Right cardiac atrium (tissue), 5 donors: ENCODE data around the gene TBL1X. TPM values are rescaled to one million over a fixed set of nuclear protein-coding genes. Genes with fewer than 3 reads are reported as not detected.
"Not testable (repeated sequence)": the region's sequence is repeated elsewhere in the genome, so short reads cannot be mapped to it uniquely, and the experiment has no call there.

Source experiments
- ATAC-seq, 2 donors: fragments of 200-7000 bp; cut with Tn5 transposase; one replicate each; pipeline versions ENCODE4 v1.8.0 to v1.9.1; 2020; ENCODE audit warnings: moderate library complexity in 2 of 2, mild to moderate bottlenecking in 1 of 2
- DNase-seq, 3 donors: peaks; one replicate each; pipeline ENCODE4 v3.0.0-alpha.2; 2020
- H3K27ac ChIP-seq: one replicate; pipeline ENCODE4 v1.5.1; 2013; ENCODE audit warnings: mild to moderate bottlenecking, low read length, control low read depth, moderate library complexity
- H3K27me3 ChIP-seq: one replicate; pipeline ENCODE4 v1.6.1; 2013; ENCODE audit not compliant: control insufficient read depth, insufficient read depth
- H3K4me1 ChIP-seq: one replicate; pipeline ENCODE4 v1.6.1; 2013; ENCODE audit warnings: low read length; ENCODE audit not compliant: control insufficient read depth, insufficient read depth
- H3K4me3 ChIP-seq: one replicate; pipeline ENCODE4 v1.5.1; 2013; ENCODE audit warnings: low read length, control low read depth
- H3K9me3 ChIP-seq: one replicate; pipeline ENCODE4 v1.6.1; 2013; ENCODE audit warnings: low read length; ENCODE audit not compliant: control insufficient read depth
- WGBS: extraction: QIAGEN DNeasy Blood & Tissue Kit; methylation state at CpG from one replicate; pipeline ENCODE4 v1.1.7; 2013; 5-methylcytosine and 5-hydroxymethylcytosine counted together
- intact Hi-C, 4 donors: fragments of 100-400 bp; cut with DNase I; formaldehyde crosslinking; loops; one replicate each; pipeline versions ENCODE4 v1.11.0 to v1.14.0; 2022 to 2023
- polyA plus RNA-seq: library from polyadenylated mRNA; stranded (reverse); fragments of 200-250 nt; gene quantifications from one replicate; pipeline ENCODE4 v1.2.3, GENCODE V29; 2013
- total RNA-seq, 4 donors: library from RNA; stranded (reverse); fragmentation: NEBNext Ultra II Directional; extraction: Animal tissue kit (Norgen Biotek cat#: 25700); gene quantifications; one replicate each; pipeline ENCODE4 v1.2.1, GENCODE V29; 2021
- donor health status: healthy with polysubstance abuse.
- donor health status: DM: no; HTN: yes; CAD: no.
- donor health status: DM: no; HTN: no; CAD: no.
- donor health status: DM: no; HTN: yes; CAD: no; lungs with severe emphysema.
- donor health status: DM: yes; HTN: yes; CAD: no.

The TBL1X gene
- total and polyA plus RNA-seq, 5 donors, result 5.1 to 16.3 (median 13.4) TPM

DNA sequence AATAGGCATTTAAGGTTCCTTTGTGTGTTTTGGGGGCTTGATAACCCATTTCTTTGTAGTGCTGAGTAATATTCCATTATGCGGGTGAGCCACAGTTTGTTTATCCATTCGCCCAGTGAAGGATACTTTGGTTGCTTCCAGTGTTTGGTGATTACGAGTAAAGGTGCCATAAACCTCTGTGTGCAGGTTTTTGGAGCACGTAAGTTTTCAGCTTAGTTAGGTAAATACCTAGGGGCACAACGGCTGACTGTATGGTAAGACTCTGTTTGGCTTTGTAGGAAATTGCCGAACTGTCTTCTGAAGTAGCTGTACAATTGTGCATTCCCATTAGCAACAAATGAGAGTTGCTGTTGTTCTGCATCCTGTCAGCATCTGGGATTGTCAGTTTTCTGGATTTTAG is 3.8 kb upstream of the TBL1X start:
- Histone ChIP-seq H3K4me1 (peaks cover 3% of the 10 kb centered on the region), H3K4me3 (no peak overlapping the region), H3K27me3 (no peaks in the 10 kb centered on the region), H3K9me3 (no peaks in the 10 kb centered on the region), H3K27ac (no peak overlapping the region)
- intact Hi-C loops, result loop anchor here (5.0 to 10.0 kb wide), 3 partner anchors 116 to 234 kb away; no protein-coding TSS in a partner anchor
- WGBS, result 82% methylated on average over 6 of the region's 6 CpGs
- ATAC-seq, result no peak
- DNase-seq, result no peak

DNA sequence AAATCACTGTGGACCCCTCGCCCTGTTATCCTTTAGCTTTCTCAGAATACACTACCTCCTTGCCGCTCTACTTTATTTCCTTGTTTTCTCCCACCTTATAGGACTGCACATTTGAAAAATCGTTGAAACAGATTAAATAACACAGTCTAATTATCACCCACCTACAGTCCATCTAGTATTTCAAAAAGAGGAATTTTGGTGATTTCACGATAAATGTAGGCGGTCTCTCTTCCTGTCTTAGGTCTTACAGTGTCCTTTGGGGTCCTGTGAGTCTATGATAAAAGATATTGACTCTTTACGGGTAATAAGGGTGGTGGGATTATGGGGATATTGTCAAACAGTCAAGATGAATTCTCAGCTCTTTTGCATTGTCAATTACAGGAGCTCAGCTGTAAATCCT is 2.4 kb upstream of the TBL1X start:
- Histone ChIP-seq H3K4me3 (no peak overlapping the region), H3K27me3 (no peaks in the 10 kb centered on the region), H3K27ac (no peak overlapping the region), H3K9me3 (no peaks in the 10 kb centered on the region), H3K4me1 (peaks cover 5% of the 10 kb centered on the region)
- DNase-seq (no peak), ATAC-seq (no peak)
- 43% methylated on average over 6 of the region's 6 CpGs for WGBS
- intact Hi-C loops, result loop anchor here (2.0 to 10.0 kb wide), 4 partner anchors 118 to 232 kb away; no protein-coding TSS in a partner anchor

DNA sequence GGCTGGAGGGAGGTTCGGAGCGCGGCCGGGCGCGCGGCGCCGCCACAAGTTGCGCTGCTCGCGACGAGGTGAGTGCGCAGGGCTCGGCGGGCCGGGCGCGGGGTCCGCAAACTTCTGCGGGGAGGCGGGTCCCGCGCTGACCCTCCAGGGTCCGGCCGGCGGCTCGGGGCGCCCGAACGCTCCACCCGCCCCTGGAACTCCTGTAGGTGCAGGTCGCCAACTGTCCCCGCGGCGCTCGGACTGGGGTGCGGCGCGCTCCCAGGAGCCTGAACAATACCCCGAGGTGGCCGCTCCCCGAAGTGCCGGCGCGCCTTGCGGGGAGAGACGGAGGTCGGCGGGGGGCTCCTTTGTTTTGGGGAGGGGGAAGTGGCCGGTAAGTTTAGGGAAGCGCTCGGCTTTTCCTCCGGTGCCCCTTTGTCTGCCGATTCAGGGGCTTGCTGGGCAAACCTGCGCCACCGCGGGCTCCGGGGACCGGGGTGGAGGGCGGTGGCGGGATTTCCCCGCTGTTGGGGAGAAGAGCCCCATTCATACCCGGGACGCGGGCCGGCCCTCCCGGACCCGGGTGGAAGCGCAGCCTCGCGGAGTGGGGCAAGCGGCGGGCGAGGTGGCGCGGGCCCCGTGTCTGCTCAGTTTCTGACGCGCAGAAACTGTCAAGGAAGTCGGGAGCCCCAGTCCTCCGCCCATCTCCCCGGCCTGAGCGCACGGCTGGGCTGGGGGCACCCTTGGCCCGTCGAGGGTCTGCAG is 694 bp downstream of the TBL1X start:
- under 1% methylated on average over 73 of the region's 87 CpGs for WGBS
- ATAC-seq (peak; percentile 3 to 5), DNase-seq (peak; percentile 28 to 63 (median 58))
- H3K27ac ChIP-seq, result peak overlapping the region; percentile 87
- no peaks in the 10 kb centered on the region for H3K9me3 ChIP-seq
- H3K27me3 ChIP-seq, result no peaks in the 10 kb centered on the region
- intact Hi-C loops, result loop anchor here in 3 of 4 donors (10.0 kb wide), 2 partner anchors 121 to 229 kb away; no protein-coding TSS in a partner anchor
- H3K4me1 ChIP-seq, result peaks cover 5% of the 10 kb centered on the region
- H3K4me3 ChIP-seq, result peak overlapping the region; percentile 98

DNA sequence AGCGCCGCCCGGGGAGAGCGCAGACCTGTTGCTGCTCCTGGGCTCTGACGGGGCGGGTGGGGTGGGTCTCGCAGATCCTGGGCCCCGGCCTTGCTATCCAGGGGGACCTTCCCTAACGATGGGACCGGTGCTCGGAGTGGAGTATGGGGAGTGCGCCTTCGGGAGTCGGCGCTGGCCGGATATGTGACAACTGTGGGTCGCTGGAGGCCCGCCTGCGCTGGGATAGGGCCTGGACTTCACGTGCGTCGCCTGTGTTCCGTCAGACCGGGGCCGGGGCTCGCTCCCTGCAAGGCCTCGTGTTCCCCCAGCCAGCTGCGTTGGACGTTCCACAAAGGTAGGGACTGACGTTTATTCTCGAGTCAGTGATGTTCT is 1.3 kb downstream of the TBL1X start:
- Histone ChIP-seq H3K4me1 (peaks cover 5% of the 10 kb centered on the region), H3K27ac (no peak overlapping the region), H3K27me3 (no peaks in the 10 kb centered on the region), H3K4me3 (peak overlapping the region; percentile 98), H3K9me3 (no peaks in the 10 kb centered on the region)
- intact Hi-C loops, result loop anchor here in 3 of 4 donors (10.0 kb wide), 2 partner anchors 121 to 229 kb away; no protein-coding TSS in a partner anchor
- DNase-seq, result peak; percentile 44 to 78 (median 76)
- ATAC-seq, result peak; percentile 50 to 58
- under 1% methylated on average over 31 of the region's 31 CpGs for WGBS

DNA sequence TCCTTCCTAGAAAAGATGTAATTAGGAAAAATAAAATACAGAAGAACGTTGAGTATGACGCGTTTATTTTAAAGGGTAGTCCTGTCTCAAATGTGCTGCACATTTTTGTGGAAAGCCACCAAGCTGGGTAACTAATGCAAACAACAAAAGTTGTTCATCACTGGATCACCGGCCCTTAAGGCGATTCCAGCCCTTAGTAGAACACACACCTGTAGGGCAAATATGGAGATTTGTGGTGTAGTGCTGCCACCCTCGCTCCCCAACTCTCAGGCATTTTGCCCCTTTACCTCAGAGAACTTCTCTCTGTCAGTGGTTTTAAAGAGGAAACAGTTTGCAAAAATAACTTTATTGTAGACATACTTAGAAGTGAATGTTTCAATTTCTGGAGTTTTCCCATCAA is 1.9 kb downstream of the TBL1X start:
- peaks cover 5% of the 10 kb centered on the region for H3K4me1 ChIP-seq

DNA sequence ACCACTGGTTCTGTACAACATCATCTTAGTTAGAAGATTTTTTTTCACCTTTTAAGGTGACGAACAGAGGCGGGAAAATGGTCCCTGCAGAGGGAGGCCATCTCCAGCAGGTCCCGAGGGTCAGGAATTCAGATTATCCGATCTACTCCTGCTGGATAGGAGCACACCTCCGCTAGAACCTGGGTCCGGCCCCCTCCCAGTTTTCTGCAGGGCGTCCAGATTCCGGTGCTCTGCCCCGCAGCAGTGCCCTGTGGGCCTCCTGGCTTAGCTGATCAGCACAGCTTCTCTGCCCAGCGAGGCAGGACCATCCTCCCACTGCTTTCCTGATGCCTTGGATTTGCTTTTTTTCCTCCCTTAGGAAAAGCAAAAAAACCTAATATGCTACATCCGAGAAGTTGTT is 2.3 kb downstream of the TBL1X start:
- intact Hi-C loops, result loop anchor here in 3 of 4 donors (10.0 kb wide), 2 partner anchors 122 to 228 kb away; no protein-coding TSS in a partner anchor
- 88% methylated on average over 11 of the region's 11 CpGs for WGBS
- Histone ChIP-seq H3K27me3 (no peaks in the 10 kb centered on the region), H3K4me1 (peaks cover 5% of the 10 kb centered on the region), H3K4me3 (no peak overlapping the region), H3K9me3 (no peaks in the 10 kb centered on the region), H3K27ac (no peak overlapping the region)
- ATAC-seq (no peak), DNase-seq (no peak)

More for the DNA sequence above, 1.9 kb downstream of the TBL1X start:
- no peaks in the 10 kb centered on the region for H3K27me3 ChIP-seq
- intact Hi-C loops, result loop anchor here in 3 of 4 donors (10.0 kb wide), 2 partner anchors 122 to 228 kb away; no protein-coding TSS in a partner anchor
- no peaks in the 10 kb centered on the region for H3K9me3 ChIP-seq
- H3K27ac ChIP-seq, result no peak overlapping the region
- H3K4me3 ChIP-seq, result peak overlapping the region; percentile 98
- no peak for ATAC-seq
- no peak for DNase-seq
- WGBS, result 69% methylated on average over 6 of the region's 6 CpGs

DNA sequence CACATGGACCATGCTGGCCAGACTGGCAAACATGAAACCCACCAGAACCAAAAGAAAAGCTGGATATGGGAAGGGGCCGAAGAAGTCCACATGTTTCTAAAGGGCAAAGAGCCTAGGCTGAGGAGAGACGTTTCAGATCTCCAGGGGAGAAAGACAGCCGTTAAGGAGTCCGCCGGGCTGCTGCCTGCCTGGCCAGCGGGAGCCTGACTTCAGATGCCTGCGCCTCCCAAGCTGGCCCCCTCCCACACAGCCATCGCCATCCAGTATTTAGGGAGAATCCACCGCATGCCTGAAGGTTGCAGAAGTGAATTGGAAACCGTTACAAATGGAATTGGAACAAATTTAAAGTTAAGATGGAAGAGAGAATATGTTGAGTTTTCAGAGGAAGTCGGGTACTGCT is 2.9 kb downstream of the TBL1X start:
- ATAC-seq (no peak), DNase-seq (no peak)
- Histone ChIP-seq H3K27me3 (no peaks in the 10 kb centered on the region), H3K27ac (no peak overlapping the region), H3K4me3 (no peak overlapping the region), H3K4me1 (peaks cover 3% of the 10 kb centered on the region), H3K9me3 (no peaks in the 10 kb centered on the region)
- intact Hi-C loops, result loop anchor here in 3 of 4 donors (10.0 kb wide), 2 partner anchors 123 to 227 kb away; no protein-coding TSS in a partner anchor
- WGBS, result 68% methylated on average over 11 of the region's 11 CpGs

DNA sequence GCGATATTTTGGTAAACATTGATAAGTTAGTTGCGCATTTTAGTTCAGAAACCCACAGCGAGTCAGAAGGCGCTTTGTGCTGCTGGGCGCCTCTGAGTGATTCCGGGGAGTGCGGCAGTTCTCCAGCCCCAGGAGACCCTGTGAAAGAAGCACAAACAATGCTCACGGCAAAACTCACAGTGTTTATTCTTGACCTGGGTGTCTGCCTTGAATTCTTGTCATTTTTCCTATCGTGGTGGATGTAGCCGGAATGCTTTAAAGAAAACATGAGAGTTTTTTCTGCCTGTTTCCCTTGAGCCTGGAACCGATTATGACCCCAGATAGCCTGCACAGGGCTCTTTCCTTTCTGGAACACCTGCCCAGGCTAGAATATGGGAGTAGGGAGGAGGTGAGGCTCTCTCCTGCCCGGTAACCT is 6.7 kb downstream of the TBL1X start:
- H3K27ac ChIP-seq, result no peak overlapping the region
- no peaks in the 10 kb centered on the region for H3K9me3 ChIP-seq
- 81% methylated on average over 12 of the region's 12 CpGs for WGBS
- ATAC-seq (no peak), DNase-seq (no peak)
- H3K4me3 ChIP-seq, result no peak overlapping the region
- intact Hi-C loops, result loop anchor here in 1 of 4 donors (5.0 kb wide), 1 partner anchor 141 kb away; no protein-coding TSS in a partner anchor
- no peaks in the 10 kb centered on the region for H3K4me1 ChIP-seq
- no peaks in the 10 kb centered on the region for H3K27me3 ChIP-seq

DNA sequence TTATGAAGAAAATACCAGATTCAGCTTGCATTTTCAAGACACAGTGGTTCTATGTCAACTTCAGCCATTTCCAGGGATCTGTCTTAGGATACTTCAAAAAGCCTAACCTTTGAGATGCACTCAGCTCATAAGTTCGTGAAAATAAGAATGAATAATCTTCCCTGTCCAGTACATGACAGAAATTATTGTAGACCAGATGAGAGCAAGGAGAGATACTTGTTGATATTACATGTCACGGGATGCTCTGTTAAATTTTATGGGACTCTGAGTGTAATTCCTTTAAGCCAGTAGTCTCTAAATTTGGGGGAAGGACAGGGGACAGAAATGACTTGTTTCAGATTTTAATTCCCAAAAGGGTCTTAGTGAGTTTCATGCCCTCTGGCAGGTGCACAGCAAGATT is 8.8 kb downstream of the TBL1X start:
- intact Hi-C loops, result loop anchor here in 1 of 4 donors (5.0 kb wide), 1 partner anchor 139 kb away; no protein-coding TSS in a partner anchor
- no peaks in the 10 kb centered on the region for H3K4me1 ChIP-seq
- 87% methylated on average over 2 of the region's 2 CpGs for WGBS
- H3K9me3 ChIP-seq, result no peaks in the 10 kb centered on the region
- H3K27me3 ChIP-seq, result no peaks in the 10 kb centered on the region
- no peak overlapping the region for H3K27ac ChIP-seq
- no peak for ATAC-seq
- no peak overlapping the region for H3K4me3 ChIP-seq
- DNase-seq, result no peak

DNA sequence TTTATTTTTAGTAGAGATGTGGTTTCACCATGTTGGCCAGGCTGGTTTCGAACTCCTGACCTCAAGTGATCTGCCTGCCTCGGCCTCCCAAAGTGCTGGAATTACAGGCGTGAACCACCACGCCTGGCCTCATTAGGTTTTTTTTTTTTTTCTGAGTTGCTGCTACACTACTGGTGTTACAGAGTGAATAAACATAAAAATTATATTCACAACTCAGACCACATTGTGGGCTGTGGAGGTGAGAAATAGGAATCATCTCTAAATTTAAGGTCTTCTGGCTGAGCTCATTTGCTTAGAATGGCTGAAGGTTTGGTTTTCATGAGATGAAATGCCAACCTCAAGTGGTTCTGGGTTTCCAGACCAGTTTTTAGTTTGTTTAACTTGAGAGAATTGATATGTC is 10.6 kb downstream of the TBL1X start:
- intact Hi-C loops, H3K9me3 ChIP-seq, H3K4me1 ChIP-seq, H3K27me3 ChIP-seq, ATAC-seq, DNase-seq, H3K27ac ChIP-seq, H3K4me3 ChIP-seq: not testable (repeated sequence)
- WGBS, result 100% methylated on average over 4 of the region's 4 CpGs

DNA sequence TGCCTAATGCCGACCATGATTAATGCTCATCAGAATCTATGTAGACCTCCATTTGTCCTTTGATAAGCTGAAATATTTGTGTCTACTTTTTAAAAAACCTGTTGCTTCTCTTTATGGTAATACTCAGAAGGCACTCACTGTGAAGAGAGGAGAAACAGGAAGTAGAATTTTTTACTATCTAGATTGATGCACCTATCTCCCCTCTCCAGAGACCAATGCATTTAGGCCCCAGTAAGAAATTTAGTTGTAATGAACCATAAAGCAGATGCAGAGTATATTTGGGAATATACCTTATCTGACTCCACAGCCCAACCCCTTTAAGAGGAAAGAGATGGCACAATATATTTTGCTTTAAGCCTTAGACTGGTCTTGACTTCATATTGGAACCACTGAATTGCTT is 11.1 kb downstream of the TBL1X start:
- no peak overlapping the region for H3K27ac ChIP-seq
- no peak for DNase-seq
- WGBS, result 87% methylated on average over 1 of the region's 1 CpG
- H3K4me3 ChIP-seq, result no peak overlapping the region
- no peaks in the 10 kb centered on the region for H3K27me3 ChIP-seq
- H3K9me3 ChIP-seq, result no peaks in the 10 kb centered on the region
- no peak for ATAC-seq
- intact Hi-C loops, result no loop called here
- H3K4me1 ChIP-seq, result no peaks in the 10 kb centered on the region
